ENCODE measurements around the gene CHSY1. TPM values are rescaled to one million over a fixed set of nuclear protein-coding genes. Genes with fewer than 3 reads are reported as not detected.

CHSY1 gene
- total and polyA plus RNA-seq, 10 of the 15 experiments (the other 5 are each of a cell fraction or from before 2014, with no cell fraction given), result 1.4 to 31.2 (median 10.5) TPM

DNA sequence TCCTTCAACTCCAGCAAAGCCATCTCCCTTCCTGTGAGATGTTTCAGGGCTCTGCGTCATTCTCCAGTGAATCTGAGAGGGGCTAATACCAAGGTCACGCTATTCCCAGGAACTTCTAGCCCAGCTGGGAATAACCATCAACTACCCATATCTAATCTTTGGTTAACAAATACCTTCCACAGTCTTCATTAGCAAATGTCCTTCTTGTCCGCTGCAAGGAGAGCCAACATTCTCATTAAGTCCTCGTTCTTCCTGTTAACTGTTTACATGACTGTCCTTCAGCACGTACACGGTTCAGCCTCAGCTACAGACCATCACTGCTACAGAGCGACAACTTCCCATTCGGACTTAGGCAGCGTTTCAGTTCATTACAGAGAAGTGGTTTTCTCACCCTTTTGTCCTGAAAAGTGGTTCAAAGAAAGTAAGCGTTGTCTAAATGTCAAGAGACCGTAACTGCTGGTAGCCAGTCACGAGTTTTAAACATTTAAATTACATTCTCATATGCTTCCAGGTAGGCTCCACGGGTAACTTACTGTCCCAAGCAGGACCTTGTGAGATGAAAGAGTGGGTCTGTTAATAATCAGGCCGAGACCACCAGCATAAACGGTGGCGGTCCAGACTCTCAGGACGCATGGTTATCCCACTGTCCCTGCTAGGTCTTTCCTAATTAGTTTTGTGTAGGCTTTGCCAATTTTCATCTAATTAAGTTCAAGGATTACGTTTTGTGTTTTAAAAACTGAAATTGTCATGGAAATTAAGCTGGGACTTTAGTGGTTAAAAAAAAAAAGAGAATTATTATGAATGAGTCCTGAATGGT is 63.8 kb downstream of the CHSY1 start (continued):
- TF ChIP-seq RAD51 (IDR thresholded peaks at IDR 0.05), result peak; percentile 17; the same call in 1 of the 2 replicates
- no peak for TF ChIP-seq TCF3 (IDR thresholded peaks at IDR 0.05; ENCODE audit: borderline replicate concordance, insufficient read depth, low read depth, low read length)
- no peak for TF ChIP-seq POLR2AphosphoS5 (IDR thresholded peaks at IDR 0.05; ENCODE audit: low read length)
- TF ChIP-seq ZNF384 (IDR thresholded peaks at IDR 0.05; ENCODE audit: borderline replicate concordance, low read depth, low read length), result peak; percentile 84
- TF ChIP-seq IRF3 (IDR thresholded peaks at IDR 0.05), result no peak
- peak; percentile 79 for TF ChIP-seq SMARCA5 (IDR thresholded peaks at IDR 0.05)
- 0 out of 2 replicates have a peak, but pooled peaks have one; percentile 41 for TF ChIP-seq CBFB (IDR thresholded peaks at IDR 0.05; ENCODE audit: low read depth)
- no peak for TF ChIP-seq E2F8 (IDR thresholded peaks at IDR 0.05; ENCODE audit: low read depth, partially characterized antibody)
- TF ChIP-seq, protein P1, sequence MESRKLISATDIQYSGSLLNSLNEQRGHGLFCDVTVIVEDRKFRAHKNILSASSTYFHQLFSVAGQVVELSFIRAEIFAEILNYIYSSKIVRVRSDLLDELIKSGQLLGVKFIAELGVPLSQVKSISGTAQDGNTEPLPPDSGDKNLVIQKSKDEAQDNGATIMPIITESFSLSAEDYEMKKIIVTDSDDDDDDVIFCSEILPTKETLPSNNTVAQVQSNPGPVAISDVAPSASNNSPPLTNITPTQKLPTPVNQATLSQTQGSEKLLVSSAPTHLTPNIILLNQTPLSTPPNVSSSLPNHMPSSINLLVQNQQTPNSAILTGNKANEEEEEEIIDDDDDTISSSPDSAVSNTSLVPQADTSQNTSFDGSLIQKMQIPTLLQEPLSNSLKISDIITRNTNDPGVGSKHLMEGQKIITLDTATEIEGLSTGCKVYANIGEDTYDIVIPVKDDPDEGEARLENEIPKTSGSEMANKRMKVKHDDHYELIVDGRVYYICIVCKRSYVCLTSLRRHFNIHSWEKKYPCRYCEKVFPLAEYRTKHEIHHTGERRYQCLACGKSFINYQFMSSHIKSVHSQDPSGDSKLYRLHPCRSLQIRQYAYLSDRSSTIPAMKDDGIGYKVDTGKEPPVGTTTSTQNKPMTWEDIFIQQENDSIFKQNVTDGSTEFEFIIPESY (IDR thresholded peaks at IDR 0.05), result no peak; the same call in 1 of the 2 replicates
- TF ChIP-seq SUZ12 (IDR thresholded peaks at IDR 0.05; ENCODE audit: unreplicated experiment), result no peak
- TF ChIP-seq PAX5 (IDR thresholded peaks at IDR 0.05; ENCODE audit: borderline replicate concordance, low read depth, low read length), result no peak
- no peak for TF ChIP-seq EED (IDR thresholded peaks at IDR 0.05; ENCODE audit: low read depth)
- TF ChIP-seq WRNIP1 (IDR thresholded peaks at IDR 0.05; ENCODE audit: borderline replicate concordance, low read depth, low read length), result no peak
- no peak for TF ChIP-seq MYB (IDR thresholded peaks at IDR 0.05; ENCODE audit: borderline replicate concordance, low read depth, low read length)
- TF ChIP-seq CREB1 (IDR thresholded peaks at IDR 0.05; ENCODE audit: low read depth), result no peak
- TF ChIP-seq NFXL1 (IDR thresholded peaks at IDR 0.05; ENCODE audit: borderline replicate concordance), result no peak
- no peak for TF ChIP-seq PAX8 (IDR thresholded peaks at IDR 0.05)
- no peak for TF ChIP-seq CREM (IDR thresholded peaks at IDR 0.05; ENCODE audit: low read depth)
- TF ChIP-seq MEF2A (IDR thresholded peaks at IDR 0.05; ENCODE audit: insufficient read depth, low read depth, low read length), result no peak
- TF ChIP-seq STAT1 (conservative IDR thresholded peaks at IDR 0.05), result no peak
- TF ChIP-seq SREBF2 (IDR thresholded peaks at IDR 0.05; ENCODE audit: low read length), result no peak
- no peak for TF ChIP-seq SMAD5 (IDR thresholded peaks at IDR 0.05; ENCODE audit: low read depth)
- TF ChIP-seq, protein P2, sequence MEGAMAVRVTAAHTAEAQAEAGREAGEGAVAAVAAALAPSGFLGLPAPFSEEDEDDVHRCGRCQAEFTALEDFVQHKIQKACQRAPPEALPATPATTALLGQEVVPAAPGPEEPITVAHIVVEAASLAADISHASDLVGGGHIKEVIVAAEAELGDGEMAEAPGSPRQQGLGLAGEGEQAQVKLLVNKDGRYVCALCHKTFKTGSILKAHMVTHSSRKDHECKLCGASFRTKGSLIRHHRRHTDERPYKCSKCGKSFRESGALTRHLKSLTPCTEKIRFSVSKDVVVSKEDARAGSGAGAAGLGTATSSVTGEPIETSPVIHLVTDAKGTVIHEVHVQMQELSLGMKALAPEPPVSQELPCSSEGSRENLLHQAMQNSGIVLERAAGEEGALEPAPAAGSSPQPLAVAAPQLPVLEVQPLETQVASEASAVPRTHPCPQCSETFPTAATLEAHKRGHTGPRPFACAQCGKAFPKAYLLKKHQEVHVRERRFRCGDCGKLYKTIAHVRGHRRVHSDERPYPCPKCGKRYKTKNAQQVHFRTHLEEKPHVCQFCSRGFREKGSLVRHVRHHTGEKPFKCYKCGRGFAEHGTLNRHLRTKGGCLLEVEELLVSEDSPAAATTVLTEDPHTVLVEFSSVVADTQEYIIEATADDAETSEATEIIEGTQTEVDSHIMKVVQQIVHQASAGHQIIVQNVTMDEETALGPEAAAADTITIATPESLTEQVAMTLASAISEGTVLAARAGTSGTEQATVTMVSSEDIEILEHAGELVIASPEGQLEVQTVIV (IDR thresholded peaks at IDR 0.05; ENCODE audit: borderline replicate concordance, partially characterized antibody), result no peak
- TF ChIP-seq STAT3 (IDR thresholded peaks at IDR 0.05; ENCODE audit: low read depth, low read length), result no peak

All from GM12878 (cell line).